ENCODE results near the gene WIPF3.

DNA sequence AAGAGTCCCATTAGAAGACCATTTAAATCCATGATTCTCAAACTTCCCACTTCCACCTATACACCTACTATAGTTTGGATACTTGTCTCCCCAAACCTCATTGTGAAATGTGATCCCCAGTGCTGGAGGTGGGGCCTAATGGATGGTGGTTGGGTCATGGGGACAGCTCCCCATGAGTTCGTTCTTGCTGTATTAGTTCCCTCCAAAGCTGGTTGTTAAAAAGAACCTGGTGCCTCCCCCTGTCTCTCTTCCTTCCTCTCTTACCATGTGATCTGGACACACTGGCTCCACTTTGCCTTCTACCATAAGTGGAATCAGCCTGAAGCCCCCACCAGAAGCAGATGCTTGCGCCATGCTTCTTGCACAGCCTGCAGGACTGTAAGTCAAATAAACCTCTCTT, 53.9 kb downstream of the WIPF3 start:
- TF ChIP-seq, protein P1, sequence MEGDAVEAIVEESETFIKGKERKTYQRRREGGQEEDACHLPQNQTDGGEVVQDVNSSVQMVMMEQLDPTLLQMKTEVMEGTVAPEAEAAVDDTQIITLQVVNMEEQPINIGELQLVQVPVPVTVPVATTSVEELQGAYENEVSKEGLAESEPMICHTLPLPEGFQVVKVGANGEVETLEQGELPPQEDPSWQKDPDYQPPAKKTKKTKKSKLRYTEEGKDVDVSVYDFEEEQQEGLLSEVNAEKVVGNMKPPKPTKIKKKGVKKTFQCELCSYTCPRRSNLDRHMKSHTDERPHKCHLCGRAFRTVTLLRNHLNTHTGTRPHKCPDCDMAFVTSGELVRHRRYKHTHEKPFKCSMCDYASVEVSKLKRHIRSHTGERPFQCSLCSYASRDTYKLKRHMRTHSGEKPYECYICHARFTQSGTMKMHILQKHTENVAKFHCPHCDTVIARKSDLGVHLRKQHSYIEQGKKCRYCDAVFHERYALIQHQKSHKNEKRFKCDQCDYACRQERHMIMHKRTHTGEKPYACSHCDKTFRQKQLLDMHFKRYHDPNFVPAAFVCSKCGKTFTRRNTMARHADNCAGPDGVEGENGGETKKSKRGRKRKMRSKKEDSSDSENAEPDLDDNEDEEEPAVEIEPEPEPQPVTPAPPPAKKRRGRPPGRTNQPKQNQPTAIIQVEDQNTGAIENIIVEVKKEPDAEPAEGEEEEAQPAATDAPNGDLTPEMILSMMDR (IDR thresholded peaks at IDR 0.05 in 8 of 11, conservative IDR thresholded peaks at IDR 0.05 in 3 of 11) = no peak
- TF ChIP-seq POLR2A (IDR thresholded peaks at IDR 0.05) = no peak
- TF ChIP-seq POLR2AphosphoS5 (IDR thresholded peaks at IDR 0.05) = no peak

All from spleen (tissue), 7 donors.